IPS-NIHi11 (cell line): ENCODE measurements around the gene CFAP251.
"Not testable (repeated sequence)": the region's sequence is repeated elsewhere in the genome, so short reads cannot be mapped to it uniquely, and the experiment has no call there.

Experiments used
- DNase-seq: peaks from one replicate; pipeline ENCODE4 v3.0.0; 2012; ENCODE audit warnings: mixed read lengths, low spot score

Gene CFAP251

GRCh38 chr12:121903202-121903601 is 15.2 kb upstream of the CFAP251 start:
- DNase-seq: no peak

GRCh38 chr12:121905746-121906145 is 12.6 kb upstream of the CFAP251 start:
- no peak for DNase-seq

- DNase-seq: no peak
Observed at GRCh38 chr12:121908702-121909101, 9.7 kb upstream of the CFAP251 start.

GRCh38 chr12:121911824-121912585 is 6.4 kb upstream of the CFAP251 start:
- DNase-seq: no peak

GRCh38 chr12:121915841-121916321 is 2.5 kb upstream of the CFAP251 start:
- no peak for DNase-seq

GRCh38 chr12:121916719-121917118 is 1.7 kb upstream of the CFAP251 start:
- no peak for DNase-seq

- no peak for DNase-seq
Observed at GRCh38 chr12:121918679-121919038, 267 bp downstream of the CFAP251 start.

GRCh38 chr12:121921066-121921465 is 2.7 kb downstream of the CFAP251 start:
- no peak for DNase-seq

GRCh38 chr12:121925358-121925695 is 6.9 kb downstream of the CFAP251 start:
- no peak for DNase-seq

- no peak for DNase-seq
Observed at GRCh38 chr12:121926874-121927706, 8.7 kb downstream of the CFAP251 start.

- DNase-seq: no peak
Observed at GRCh38 chr12:121927813-121928212, 9.4 kb downstream of the CFAP251 start.

- not testable (repeated sequence) for DNase-seq
Observed at GRCh38 chr12:121929545-121929944, 11.2 kb downstream of the CFAP251 start.

- no peak for DNase-seq
Observed at GRCh38 chr12:121930862-121931261, 12.5 kb downstream of the CFAP251 start.

GRCh38 chr12:121932176-121932536 is 13.8 kb downstream of the CFAP251 start:
- DNase-seq: no peak

GRCh38 chr12:121932914-121933521 is 14.6 kb downstream of the CFAP251 start:
- no peak for DNase-seq

- DNase-seq: peak; percentile 74
Observed at GRCh38 chr12:121933522-121934308, 15.3 kb downstream of the CFAP251 start.

- DNase-seq: no peak
Observed at GRCh38 chr12:121934309-121934664, 15.9 kb downstream of the CFAP251 start.

GRCh38 chr12:121937654-121938053 is 19.3 kb downstream of the CFAP251 start:
- no peak for DNase-seq

- no peak for DNase-seq
Observed at GRCh38 chr12:121939186-121939585, 20.8 kb downstream of the CFAP251 start.

- no peak for DNase-seq
Observed at GRCh38 chr12:121939992-121940766, 21.8 kb downstream of the CFAP251 start.

- no peak for DNase-seq
Observed at GRCh38 chr12:121942145-121942718, 23.8 kb downstream of the CFAP251 start.
